Common myeloid progenitor, CD34-positive (primary cell): ENCODE data around the gene TAF6.
A peak's percentile ranks its signal among the peaks of the same experiment; 100 is the strongest.

ENCODE experiments used
- CTCF ChIA-PET: fragments of 350-600 bp; sonication (Branson Sonifier 250); formaldehyde crosslinking; loops from one replicate; lab custom pipeline; 2021; ENCODE audit warnings: antibody characterized with exemption; lab: Charles Lee
- POLR2A ChIA-PET: fragments of 350-600 bp; sonication (Branson Sonifier 250); formaldehyde crosslinking; loops from one replicate; lab custom pipeline; 2021; ENCODE audit warnings: antibody characterized with exemption; lab: Charles Lee
- DNase-seq, 3 donors: peaks; one replicate each; pipeline versions ENCODE4 v3.0.0 to v3.0.0-alpha.2; 2013
- H3K27ac ChIP-seq, 2 experiments: 1 replicate in 1 of 2; 2 replicates in 1 of 2; pipeline ENCODE4 v1.7.0; 2013; ENCODE audit warnings: inconsistent platforms in 2 of 2, low read length in 2 of 2, mild to moderate bottlenecking in 2 of 2, low read depth in 1 of 2, moderate library complexity in 1 of 2; ENCODE audit not compliant: severe bottlenecking in 2 of 2, insufficient read depth in 1 of 2, poor library complexity in 1 of 2
- H3K27me3 ChIP-seq, 5 experiments: replicated peaks in 2 of 5; 1 replicate in 3 of 5; 2 replicates in 2 of 5; pipeline versions ENCODE4 v1.6.1 to v1.7.0; 2013; ENCODE audit warnings: low read length in 4 of 5, mild to moderate bottlenecking in 2 of 5, moderate library complexity in 2 of 5, inconsistent platforms in 1 of 5; ENCODE audit not compliant: insufficient read depth in 5 of 5, control insufficient read depth in 4 of 5
- H3K36me3 ChIP-seq, 4 experiments: 1 replicate in 2 of 4; 2 replicates in 2 of 4; pipeline versions ENCODE4 v1.6.1 to v1.7.0; 2013; ENCODE audit warnings: low read length in 3 of 4, control low read depth in 1 of 4, mild to moderate bottlenecking in 1 of 4; ENCODE audit not compliant: control insufficient read depth in 4 of 4, insufficient read depth in 4 of 4
- H3K4me1 ChIP-seq, 4 experiments: 1 replicate in 3 of 4; 2 replicates in 1 of 4; pipeline versions ENCODE4 v1.6.1 to v1.7.1; 2013; ENCODE audit warnings: low read length in 3 of 4, mild to moderate bottlenecking in 3 of 4, control low read depth in 1 of 4, inconsistent platforms in 1 of 4, moderate library complexity in 1 of 4; ENCODE audit not compliant: control insufficient read depth in 4 of 4, insufficient read depth in 4 of 4; ENCODE audit errors: control extremely low read depth in 1 of 4
- H3K4me3 ChIP-seq, 7 experiments: 1 replicate in 4 of 7; 2 replicates in 3 of 7; pipeline versions ENCODE4 v1.5.1 to v1.7.0; 2013; ENCODE audit warnings: mild to moderate bottlenecking in 7 of 7, low read length in 6 of 7, moderate library complexity in 6 of 7, inconsistent platforms in 2 of 7, low read depth in 2 of 7, control low read depth in 1 of 7; ENCODE audit not compliant: insufficient read depth in 4 of 7, control insufficient read depth in 1 of 7; ENCODE audit errors: extremely low read depth in 1 of 7
- H3K9me3 ChIP-seq, 5 experiments: 1 replicate in 4 of 5; 2 replicates in 1 of 5; pipeline versions ENCODE4 v1.6.1 to v1.7.1; 2013; ENCODE audit warnings: low read length in 4 of 5, mild to moderate bottlenecking in 2 of 5, inconsistent platforms in 1 of 5, low read depth in 1 of 5, moderate library complexity in 1 of 5; ENCODE audit not compliant: control insufficient read depth in 4 of 5, insufficient read depth in 2 of 5; ENCODE audit errors: control extremely low read depth in 1 of 5
- WGBS: methylation state at CpG from one replicate; pipeline ENCODE4 v1.1.5; 2013; ENCODE audit not compliant: insufficient coverage; 5-methylcytosine and 5-hydroxymethylcytosine counted together

Gene TAF6

GRCh38 chr7:100089458-100090196 lies 29.5 kb downstream of the TAF6 start:
- H3K4me1 ChIP-seq, result peaks cover 0 to 20% (median 13%) of the 10 kb centered on the region in 4 experiments
- peaks cover 7 to 45% (median 38%) of the 10 kb centered on the region in 4 experiments for H3K36me3 ChIP-seq
- 69% methylated on average over 3 of the region's 7 CpGs for WGBS
- H3K27me3 ChIP-seq, result no peaks in the 10 kb centered on the region
- no peak for DNase-seq
- peak overlapping the region; percentile 83 to 90 (median 85) for H3K4me3 ChIP-seq
- peak overlapping the region; percentile 66 to 89 for H3K27ac ChIP-seq
- ChIA-PET CTCF (interaction anchor here (0.6 to 1.3 kb wide), 3 partner anchors 11 to 42 kb away, joined by 3 to 6 read pairs (median 4); partner anchors contain the start of genes AP4M1 and MCM7), POLR2A (interaction anchor here (0.7 to 1.6 kb wide), 3 partner anchors 11 to 549 kb away, joined by 3 to 5 read pairs (median 4); no protein-coding TSS in a partner anchor)
- no peaks in the 10 kb centered on the region for H3K9me3 ChIP-seq

DNA sequence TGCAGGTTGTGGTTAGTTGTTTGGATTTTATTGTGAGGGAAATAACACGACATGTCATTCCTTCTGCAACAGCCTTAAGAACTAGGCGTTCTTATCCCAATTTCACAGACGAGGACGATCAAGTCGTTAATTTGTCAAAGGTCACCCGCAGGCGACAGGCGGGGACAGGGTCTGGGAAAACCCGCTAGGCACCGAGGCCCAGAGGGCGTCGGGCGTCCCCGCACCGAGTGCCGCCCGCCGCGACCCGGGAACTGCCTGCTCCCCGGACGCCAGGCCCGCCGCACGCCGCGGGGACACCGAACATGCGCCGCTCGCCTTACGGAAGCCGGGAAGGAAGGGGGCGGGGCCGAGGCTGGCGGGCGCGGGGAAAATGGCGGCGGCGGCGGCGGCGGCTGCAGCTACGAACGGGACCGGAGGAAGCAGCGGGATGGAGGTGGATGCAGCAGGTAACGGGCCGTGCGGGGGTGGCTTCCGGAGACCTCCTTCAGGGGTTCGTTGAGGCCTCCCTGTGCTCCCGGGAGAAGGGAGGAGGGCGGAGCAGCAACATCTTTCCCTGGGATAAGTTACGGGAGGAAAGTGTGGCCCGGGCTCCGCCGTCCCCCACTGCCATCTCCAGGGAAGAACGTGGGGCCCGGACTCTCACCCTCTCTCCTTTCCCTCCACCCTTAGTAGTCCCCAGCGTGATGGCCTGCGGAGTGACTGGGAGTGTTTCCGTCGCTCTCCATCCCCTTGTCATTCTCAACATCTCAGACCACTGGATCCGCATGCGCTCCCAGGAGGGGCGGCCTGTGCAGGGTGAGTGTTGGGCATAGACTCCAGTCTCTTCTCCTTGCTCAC lies 30.3 kb downstream of the TAF6 start, which contains the start of gene COPS6:
Gene COPS6 (plus strand): TSS at position 349 of the 837 bp plus-strand sequence. CDS start 22 bp downstream, at position 371.
- H3K27ac ChIP-seq, result peak within 1 kb of the TSS; percentile 77 to 89
- DNase-seq, result peak; percentile 72 to 80 (median 77)
- peak within 1 kb of the TSS; percentile 83 to 90 (median 85) for H3K4me3 ChIP-seq
- 0% methylated on average over 61 of the region's 68 CpGs for WGBS
- no peaks in the 10 kb centered on the region for H3K27me3 ChIP-seq
- CTCF ChIA-PET, result interaction anchor here (1.0 to 2.1 kb wide), 3 partner anchors 12 to 42 kb away, joined by 3 to 6 read pairs (median 6); partner anchors contain the start of genes AP4M1 and MCM7
- POLR2A ChIA-PET, result interaction anchor here (0.9 to 1.6 kb wide), 2 partner anchors 12 to 13 kb away, joined by 5 read pairs; partner anchors contain the start of gene AP4M1
- H3K36me3 ChIP-seq, result peaks cover 3 to 37% (median 31%) of the 10 kb centered on the region in 4 experiments
- H3K4me1 ChIP-seq, result peaks cover 0 to 20% (median 13%) of the 10 kb centered on the region in 4 experiments
- no peaks in the 10 kb centered on the region for H3K9me3 ChIP-seq

DNA sequence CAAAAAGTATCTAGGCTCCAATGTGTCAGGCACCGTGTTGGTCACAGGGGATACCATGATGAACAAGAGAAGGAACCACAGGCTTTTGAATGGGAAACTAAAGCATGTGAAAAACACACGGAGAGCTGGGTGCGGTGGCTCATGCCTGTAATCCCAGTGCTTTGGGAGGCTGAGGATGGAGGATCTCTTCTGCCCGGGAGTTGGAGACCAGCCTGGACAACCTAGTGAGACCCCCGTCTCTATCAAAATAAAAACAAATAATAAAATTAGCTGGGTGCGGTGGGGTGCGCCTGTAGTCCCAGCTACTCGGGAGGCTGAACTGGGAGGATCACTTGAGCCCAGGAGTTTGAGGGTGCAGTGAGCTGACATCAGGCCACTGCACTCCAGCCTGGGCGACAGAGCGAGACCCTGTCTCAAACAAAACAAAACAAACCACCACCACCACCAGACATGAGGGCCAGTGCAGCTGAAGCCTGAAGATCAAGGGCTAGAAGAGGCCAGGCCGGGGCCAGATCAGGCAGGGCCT lies 31.0 kb downstream of the TAF6 start:
- no peak for DNase-seq
- peak overlapping the region in 6 of 7 experiments; percentile 84 to 90 (median 86) for H3K4me3 ChIP-seq
- no peaks in the 10 kb centered on the region for H3K27me3 ChIP-seq
- POLR2A ChIA-PET, result interaction anchor here (0.9 to 1.6 kb wide), 2 partner anchors 12 to 13 kb away, joined by 5 read pairs; partner anchors contain the start of gene AP4M1
- peak overlapping the region; percentile 77 to 89 for H3K27ac ChIP-seq
- H3K9me3 ChIP-seq, result no peaks in the 10 kb centered on the region
- peaks cover 0 to 20% (median 15%) of the 10 kb centered on the region in 4 experiments for H3K4me1 ChIP-seq
- whole genome bisulfite sequencing, result 90% methylated on average over 3 of the region's 11 CpGs
- CTCF ChIA-PET, result interaction anchor here (1.0 to 2.1 kb wide), 3 partner anchors 13 to 43 kb away, joined by 3 to 6 read pairs (median 6); partner anchors contain the start of genes AP4M1 and MCM7
- H3K36me3 ChIP-seq, result peaks cover 3 to 30% (median 24%) of the 10 kb centered on the region in 4 experiments

GRCh38 chr7:100087055-100087750 lies 32.0 kb downstream of the TAF6 start:
- no peak overlapping the region for H3K27ac ChIP-seq

GRCh38 chr7:100085515-100085914 lies 33.6 kb downstream of the TAF6 start:
- POLR2A ChIA-PET, result no interaction called here
- Histone ChIP-seq H3K27me3 (no peaks in the 10 kb centered on the region), H3K9me3 (no peaks in the 10 kb centered on the region), H3K4me3 (no peak overlapping the region), H3K36me3 (peaks cover 0 to 4% (median 2%) of the 10 kb centered on the region in 4 experiments), H3K4me1 (peaks cover 3 to 36% (median 29%) of the 10 kb centered on the region in 4 experiments), H3K27ac (no peak overlapping the region)
- no peak for DNase-seq
- CTCF ChIA-PET, result interaction anchor here (1.2 to 2.2 kb wide), 3 partner anchors 8 to 46 kb away, joined by 4 to 9 read pairs (median 7); partner anchors contain the start of genes AP4M1 and MCM7
- WGBS, result 100% methylated on average over 1 of the region's 3 CpGs

More at GRCh38 chr7:100087055-100087750, 32.0 kb downstream of the TAF6 start:
- Histone ChIP-seq H3K36me3 (peaks cover 3 to 20% (median 15%) of the 10 kb centered on the region in 4 experiments), H3K9me3 (no peaks in the 10 kb centered on the region), H3K4me3 (no peak overlapping the region), H3K27me3 (no peaks in the 10 kb centered on the region), H3K4me1 (peaks cover 3 to 29% (median 22%) of the 10 kb centered on the region in 4 experiments)
- CTCF ChIA-PET, result interaction anchor here (0.8 to 2.1 kb wide), 2 partner anchors 13 to 44 kb away, joined by 5 to 6 read pairs; no protein-coding TSS in a partner anchor
- 98% methylated on average over 8 of the region's 10 CpGs for WGBS
- POLR2A ChIA-PET, result no interaction called here
- no peak for DNase-seq
